T-helper 1 cell treated with Interleukin-12 subunit alpha and Interleukin-12 subunit beta and Interleukin-4 antibody, amounts not matched to agents 30 ng/mL and 1 ng/mL, for 36 hours (primary cell): ENCODE data around the gene ADGRF4. TPM values are rescaled to one million over a fixed set of nuclear protein-coding genes. Genes with fewer than 3 reads are reported as not detected.
"Not testable (repeated sequence)": the region's sequence is repeated elsewhere in the genome, so short reads cannot be mapped to it uniquely, and the experiment has no call there.

Source experiments
- intact Hi-C: fragments of 100-400 bp; cut with micrococcal nuclease; formaldehyde crosslinking; loops from one replicate; pipeline ENCODE4 v1.15.1; 2024
- total RNA-seq: library from RNA; stranded (reverse); gene quantifications from 2 replicates; pipeline ENCODE4 v1.2.3, GENCODE V29; 2022

The ADGRF4 gene
- total RNA-seq, 1 donor from 2014 or later, result not detected

GRCh38 chr6:47733879-47734558 is 35.6 kb downstream of the ADGRF4 start:
- intact Hi-C loops, result loop anchor here (1.0 kb wide), 2 partner anchors 103 to 320 kb away; no protein-coding TSS in a partner anchor

GRCh38 chr6:47734831-47735481 is 36.6 kb downstream of the ADGRF4 start:
- intact Hi-C loops, result loop anchor here (1.0 kb wide), 2 partner anchors 104 to 321 kb away; no protein-coding TSS in a partner anchor

GRCh38 chr6:47736083-47736700 is 37.8 kb downstream of the ADGRF4 start:
- intact Hi-C loops, result no loop called here

GRCh38 chr6:47737406-47737805 is 39.0 kb downstream of the ADGRF4 start:
- intact Hi-C loops, result no loop called here

- intact Hi-C loops, result no loop called here
Observed at GRCh38 chr6:47740714-47741113, 42.3 kb downstream of the ADGRF4 start.

- intact Hi-C loops, result no loop called here
Observed at GRCh38 chr6:47741807-47742206, 43.4 kb downstream of the ADGRF4 start.

- intact Hi-C loops, result no loop called here
Observed at GRCh38 chr6:47743744-47744143, 45.4 kb downstream of the ADGRF4 start.

- intact Hi-C loops, result not testable (repeated sequence)
Observed at GRCh38 chr6:47745269-47745668, 46.9 kb downstream of the ADGRF4 start.

- intact Hi-C loops, result no loop called here
Observed at GRCh38 chr6:47749757-47750156, 51.4 kb downstream of the ADGRF4 start.

GRCh38 chr6:47752801-47753200 is 54.4 kb downstream of the ADGRF4 start:
- intact Hi-C loops, result no loop called here

GRCh38 chr6:47759364-47759763 is 61.0 kb downstream of the ADGRF4 start:
- intact Hi-C loops, result no loop called here

GRCh38 chr6:47762502-47762901 is 64.1 kb downstream of the ADGRF4 start:
- intact Hi-C loops, result no loop called here

- intact Hi-C loops, result no loop called here
Observed at GRCh38 chr6:47766445-47766844, 68.1 kb downstream of the ADGRF4 start.

GRCh38 chr6:47767102-47767501 is 68.7 kb downstream of the ADGRF4 start:
- intact Hi-C loops, result no loop called here

GRCh38 chr6:47769982-47770381 is 71.6 kb downstream of the ADGRF4 start:
- intact Hi-C loops, result no loop called here

Other genes with a start within 250 kb of the ADGRF4 start
- gene CD2AP, start 220.8 kb upstream of the ADGRF4 start, total RNA-seq, result 25.2 and 28.2 TPM in 2 replicates
- gene OPN5, start 83.5 kb downstream of the ADGRF4 start, total RNA-seq, result not detected in 2 replicates